GM08714 (cell line): ENCODE measurements around the gene RANBP9.

ENCODE experiments used
- H3K4me3 ChIP-seq: fragments of 200-500 bp; sonication (Bioruptor generic); 2 replicates; pipeline ENCODE4 v1.5.1; 2014; ENCODE audit warnings: mild to moderate bottlenecking, low read length, inconsistent platforms
- ZNF274 ChIP-seq: IDR thresholded peaks from 2 replicates; pipeline ENCODE4 v1.6.1; 2012; ENCODE audit warnings: mild to moderate bottlenecking, low read depth, low read length

RANBP9 gene

GRCh38 chr6:13678255-13678983 lies 33.2 kb downstream of the RANBP9 start:
- TF ChIP-seq ZNF274, result no peak
- no peak overlapping the region for H3K4me3 ChIP-seq

DNA sequence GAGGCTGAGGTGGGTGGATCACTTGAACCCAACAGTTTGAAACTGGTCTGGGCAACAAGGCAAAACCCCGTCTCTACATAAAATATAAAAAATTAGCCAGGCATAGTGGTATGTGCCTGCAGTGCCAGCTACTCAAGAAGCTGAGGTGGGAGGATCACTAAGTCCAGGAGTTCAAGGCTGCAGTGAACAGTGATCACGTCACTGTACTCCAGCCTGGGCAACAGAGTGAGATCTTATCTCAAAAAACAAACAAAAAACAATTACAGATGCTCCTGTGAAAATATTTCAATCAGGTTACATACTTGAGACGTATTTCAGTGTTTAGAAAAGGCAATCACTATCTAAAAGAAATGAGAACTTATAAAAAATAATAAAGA lies 33.8 kb downstream of the RANBP9 start:
- H3K4me3 ChIP-seq, result no peak overlapping the region
- TF ChIP-seq ZNF274, result no peak

- no peak for TF ChIP-seq ZNF274
- H3K4me3 ChIP-seq, result no peak overlapping the region
These were observed 35.0 kb downstream of the RANBP9 start for GRCh38 chr6:13676551-13677156.

DNA sequence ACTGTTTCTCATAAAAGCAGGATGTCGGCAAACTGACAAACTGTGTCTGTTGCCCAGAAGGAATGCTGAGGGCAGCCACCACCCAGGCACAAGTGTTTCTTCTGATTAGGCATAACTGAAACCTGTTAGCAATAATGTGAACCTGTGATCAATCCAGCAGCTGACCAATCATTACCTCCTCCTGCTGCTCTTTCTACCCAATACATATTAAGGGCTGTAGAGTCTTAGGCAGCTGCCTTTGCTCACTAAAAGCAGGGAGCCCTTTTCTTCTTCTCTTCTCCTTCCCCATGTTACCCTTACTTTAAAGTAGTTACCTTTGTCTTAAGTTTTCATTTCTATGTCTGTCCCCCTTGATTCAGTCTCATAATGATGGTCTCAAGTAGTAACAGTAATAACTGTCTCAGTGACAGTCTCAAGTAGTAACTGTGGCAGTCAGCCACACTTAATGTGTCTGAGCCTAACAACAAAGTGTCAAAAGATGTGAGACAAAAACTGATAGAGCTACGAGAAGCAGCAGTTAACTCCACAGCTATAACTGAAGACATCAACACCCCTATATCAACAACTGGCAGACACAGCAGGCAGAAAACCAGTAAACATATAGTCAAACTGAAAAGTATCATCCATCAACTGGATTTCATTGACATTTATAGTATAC lies 37.0 kb downstream of the RANBP9 start:
- no peak for TF ChIP-seq ZNF274

DNA sequence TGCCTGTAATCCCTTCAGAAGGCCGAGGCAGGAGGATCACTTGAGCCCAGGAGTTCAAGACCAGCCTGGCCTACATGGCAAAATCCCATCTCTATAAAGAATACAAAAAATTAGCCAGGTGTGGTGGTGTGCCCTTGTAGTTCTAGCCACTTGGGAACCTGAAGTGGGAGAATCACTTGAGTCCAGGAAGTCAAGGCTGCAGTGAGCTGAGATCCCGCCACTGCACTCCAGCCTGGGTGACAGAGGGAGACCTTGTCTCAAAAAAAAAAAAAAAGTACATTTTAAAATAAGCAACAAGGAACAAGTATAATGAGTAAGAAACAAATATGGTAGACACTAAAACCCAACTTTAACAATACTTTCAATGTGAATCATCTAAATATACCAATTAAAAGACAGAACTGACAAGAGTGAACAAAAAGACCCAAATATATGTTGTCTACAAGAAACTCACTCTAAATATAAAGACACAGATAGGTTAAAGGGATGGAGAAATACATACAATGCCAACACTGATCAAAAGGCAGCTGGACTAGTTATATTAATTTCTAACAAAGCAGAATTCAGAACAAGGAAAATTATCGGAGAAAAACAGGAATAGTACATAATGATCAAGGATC lies 37.7 kb downstream of the RANBP9 start:
- TF ChIP-seq ZNF274, result no peak
- no peak overlapping the region for H3K4me3 ChIP-seq

More for the DNA sequence above, 37.0 kb downstream of the RANBP9 start:
- H3K4me3 ChIP-seq, result no peak overlapping the region

GRCh38 chr6:13673368-13673767 lies 38.3 kb downstream of the RANBP9 start:
- no peak for TF ChIP-seq ZNF274
- H3K4me3 ChIP-seq, result no peak overlapping the region

DNA sequence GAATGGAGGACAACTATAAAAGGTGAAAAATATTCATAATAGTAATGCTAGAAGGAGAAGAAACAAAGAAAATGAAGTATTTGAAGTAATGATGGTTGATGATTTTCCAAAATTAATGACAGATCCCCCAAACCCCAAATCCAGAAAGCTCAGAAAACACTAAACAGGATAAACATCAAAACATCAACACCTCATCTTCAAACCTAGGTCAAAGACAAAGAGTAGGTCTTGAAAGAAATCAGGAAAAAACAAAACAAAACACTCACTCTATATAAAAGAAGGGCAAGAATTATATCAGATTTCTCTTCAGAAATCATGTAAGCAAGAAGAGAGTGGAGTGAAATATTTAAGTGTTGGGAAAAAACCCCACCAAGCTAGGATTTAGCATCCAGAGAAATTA lies 38.7 kb downstream of the RANBP9 start:
- H3K4me3 ChIP-seq, result no peak overlapping the region
- no peak for TF ChIP-seq ZNF274

- no peak for TF ChIP-seq ZNF274
These were observed 40.0 kb downstream of the RANBP9 start for GRCh38 chr6:13671548-13672127.

DNA sequence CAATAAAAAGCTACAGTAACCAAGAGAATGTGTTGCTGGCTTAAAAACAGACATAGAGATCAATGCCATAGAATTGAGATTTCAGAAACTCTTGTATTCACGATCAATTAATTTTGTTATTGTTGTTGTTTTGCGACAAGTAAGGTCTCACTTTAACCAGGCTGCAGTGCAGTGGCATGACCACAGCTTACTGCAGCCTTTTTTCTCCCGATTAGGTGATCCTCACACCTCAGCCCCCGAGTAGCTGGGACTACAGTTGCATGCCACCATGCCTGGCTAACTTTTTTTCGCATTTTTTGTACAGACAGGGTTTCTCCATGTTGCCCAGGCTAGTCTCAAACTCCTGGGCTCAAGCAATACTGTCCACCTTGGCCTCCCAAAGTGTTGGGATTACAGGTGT lies 42.2 kb downstream of the RANBP9 start:
- no peak for TF ChIP-seq ZNF274
- H3K4me3 ChIP-seq, result no peak overlapping the region

More at GRCh38 chr6:13671548-13672127, 40.0 kb downstream of the RANBP9 start:
- H3K4me3 ChIP-seq, result no peak overlapping the region

DNA sequence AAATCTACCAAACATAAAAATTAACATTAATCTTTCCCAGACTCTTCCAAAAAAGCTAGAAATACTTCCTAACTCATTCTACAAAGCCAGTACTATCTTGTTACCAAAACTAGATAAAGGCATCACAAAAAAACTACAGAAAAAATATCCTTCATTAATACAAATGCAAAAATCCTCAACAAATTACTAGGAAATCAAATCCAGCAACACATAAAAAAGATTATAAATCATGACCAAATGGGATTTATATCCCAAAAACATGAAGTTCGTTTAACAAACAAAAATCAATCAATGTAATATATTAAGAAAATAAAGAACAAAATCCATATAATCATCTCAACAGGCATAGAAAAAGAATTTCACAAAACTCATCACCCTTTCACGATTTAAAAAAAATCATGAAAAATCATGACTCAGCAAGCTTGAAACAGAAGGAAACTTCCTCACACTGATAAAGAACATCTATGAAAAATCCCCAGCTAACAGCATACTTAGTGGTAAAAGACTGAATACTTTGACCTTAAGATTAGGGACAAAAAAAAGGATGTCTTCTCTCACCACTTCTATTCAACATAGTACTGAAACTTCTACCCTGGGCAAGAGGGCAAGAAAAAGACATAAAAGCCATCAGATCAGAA lies 43.2 kb downstream of the RANBP9 start:
- H3K4me3 ChIP-seq, result no peak overlapping the region
- TF ChIP-seq ZNF274, result no peak

GRCh38 chr6:13667655-13668054 lies 44.0 kb downstream of the RANBP9 start:
- no peak overlapping the region for H3K4me3 ChIP-seq
- no peak for TF ChIP-seq ZNF274

- H3K4me3 ChIP-seq, result no peak overlapping the region
- TF ChIP-seq ZNF274, result no peak
These were observed 45.2 kb downstream of the RANBP9 start for GRCh38 chr6:13666194-13667105.

- TF ChIP-seq ZNF274, result no peak
These were observed 46.8 kb downstream of the RANBP9 start for GRCh38 chr6:13664703-13665352.

More at GRCh38 chr6:13664703-13665352, 46.8 kb downstream of the RANBP9 start:
- no peak overlapping the region for H3K4me3 ChIP-seq
